ENCODE measurements around the gene NES. TPM values are rescaled to one million over a fixed set of nuclear protein-coding genes. Genes with fewer than 3 reads are reported as not detected.

Gene NES
- total and polyA plus RNA-seq, 2 experiments from 2014 or later: 3.6 to 13.8 TPM

GRCh38 chr1:156629823-156630449 is 47.3 kb downstream of the NES start:
- H3K9me3 ChIP-seq (ENCODE audit: low read depth): no peaks in the 10 kb centered on the region
- TF ChIP-seq CTCF (IDR thresholded peaks at IDR 0.05; ENCODE audit: poor library complexity): no peak
- TF ChIP-seq EZH2 (IDR thresholded peaks at IDR 0.05; ENCODE audit: borderline replicate concordance): no peak
- no peak for TF ChIP-seq EZH2phosphoT487 (IDR thresholded peaks at IDR 0.05; ENCODE audit: low read depth, severe bottlenecking, unreplicated experiment)
- no peak overlapping the region for H3K4me3 ChIP-seq
- H3K4me2 ChIP-seq: no peak overlapping the region
- H2AFZ ChIP-seq: no peak overlapping the region
- no peaks in the 10 kb centered on the region for H4K20me1 ChIP-seq (ENCODE audit: insufficient read depth, poor library complexity, severe bottlenecking)
- H3K9me2 ChIP-seq (replicated peaks; ENCODE audit: insufficient read depth): no peaks in the 10 kb centered on the region
- no peak for DNase-seq (ENCODE audit: low spot score)
- no peaks in the 10 kb centered on the region for H3K36me3 ChIP-seq (replicated peaks; ENCODE audit: insufficient read depth, low read depth)
- 86% methylated on average over 8 of the region's 8 CpGs for WGBS (ENCODE audit: low lambda C conversion rate, missing lambda C conversion rate)
- peaks cover 11% of the 10 kb centered on the region for H3K4me1 ChIP-seq (ENCODE audit: insufficient read depth)
- H3K27me3 ChIP-seq: peaks cover 75% of the 10 kb centered on the region
- no peak overlapping the region for H3K27ac ChIP-seq
- H3K79me2 ChIP-seq: no peaks in the 10 kb centered on the region

GRCh38 chr1:156627313-156627880 is 49.8 kb downstream of the NES start:
- peaks cover 23% of the 10 kb centered on the region for H3K4me1 ChIP-seq (ENCODE audit: insufficient read depth)
- H3K79me2 ChIP-seq: no peaks in the 10 kb centered on the region
- no peak overlapping the region for H3K27ac ChIP-seq
- H3K4me2 ChIP-seq: no peak overlapping the region
- H3K9me2 ChIP-seq (replicated peaks; ENCODE audit: insufficient read depth): no peaks in the 10 kb centered on the region
- no peaks in the 10 kb centered on the region for H4K20me1 ChIP-seq (ENCODE audit: insufficient read depth, poor library complexity, severe bottlenecking)
- TF ChIP-seq CTCF (IDR thresholded peaks at IDR 0.05; ENCODE audit: poor library complexity): peak; percentile 52
- no peak for TF ChIP-seq EZH2phosphoT487 (IDR thresholded peaks at IDR 0.05; ENCODE audit: low read depth, severe bottlenecking, unreplicated experiment)
- peak; percentile 59 for DNase-seq (ENCODE audit: low spot score)
- no peak overlapping the region for H3K4me3 ChIP-seq
- 90% methylated on average over 2 of the region's 2 CpGs for WGBS (ENCODE audit: low lambda C conversion rate, missing lambda C conversion rate)
- no peaks in the 10 kb centered on the region for H3K9me3 ChIP-seq (ENCODE audit: low read depth)
- H3K27me3 ChIP-seq: peaks cover 75% of the 10 kb centered on the region
- no peak overlapping the region for H2AFZ ChIP-seq
- H3K36me3 ChIP-seq (replicated peaks; ENCODE audit: insufficient read depth, low read depth): no peaks in the 10 kb centered on the region

GRCh38 chr1:156626079-156626438 is 51.1 kb downstream of the NES start:
- Histone ChIP-seq H2AFZ (no peak overlapping the region), H3K4me1 (ENCODE audit: insufficient read depth) (peaks cover 23% of the 10 kb centered on the region), H3K4me2 (peak overlapping the region; percentile 90), H3K36me3 (replicated peaks; ENCODE audit: insufficient read depth, low read depth) (no peaks in the 10 kb centered on the region), H4K20me1 (ENCODE audit: insufficient read depth, poor library complexity, severe bottlenecking) (no peaks in the 10 kb centered on the region), H3K79me2 (no peaks in the 10 kb centered on the region), H3K4me3 (no peak overlapping the region), H3K9me2 (replicated peaks; ENCODE audit: insufficient read depth) (no peaks in the 10 kb centered on the region), H3K9me3 (ENCODE audit: low read depth) (no peaks in the 10 kb centered on the region), H3K27me3 (peaks cover 76% of the 10 kb centered on the region), H3K27ac (no peak overlapping the region)
- TF ChIP-seq EZH2 (IDR thresholded peaks at IDR 0.05; ENCODE audit: borderline replicate concordance) (no peak), CTCF (IDR thresholded peaks at IDR 0.05; ENCODE audit: poor library complexity) (no peak), EZH2phosphoT487 (IDR thresholded peaks at IDR 0.05; ENCODE audit: low read depth, severe bottlenecking, unreplicated experiment) (no peak)
- 45% methylated on average over 4 of the region's 4 CpGs for WGBS (ENCODE audit: low lambda C conversion rate, missing lambda C conversion rate)
- DNase-seq (ENCODE audit: low spot score): no peak
